SK-N-SH (cell line): Measurements from ENCODE around the gene TPCN2.

Experiments used
- CHD2 ChIP-seq: fragments of 150-350 bp; IDR thresholded peaks from 2 replicates; pipeline ENCODE4 v1.6.1; 2018; ENCODE audit warnings: low read length; ENCODE audit not compliant: partially characterized antibody
- EP300 ChIP-seq, 2 experiments: IDR thresholded peaks; 2 replicates each; pipeline versions ENCODE4 v1.4.0 to v1.6.1; 2012; ENCODE audit warnings: borderline replicate concordance in 1 of 2, low read depth in 1 of 2, low read length in 1 of 2
- EZH2phosphoT487 ChIP-seq: fragments of 200-600 bp; sonication (generic); IDR thresholded peaks from 2 replicates; pipeline ENCODE4 v1.6.1; 2017; ENCODE audit warnings: low read depth, mixed run types, mild to moderate bottlenecking, antibody characterized with exemption, moderate library complexity, borderline replicate concordance
- FOSL2 ChIP-seq: IDR thresholded peaks from 2 replicates; pipeline ENCODE4 v1.4.0; 2012; ENCODE audit warnings: low read depth, mild to moderate bottlenecking, moderate library complexity, borderline replicate concordance
- FOXM1 ChIP-seq: IDR thresholded peaks from 2 replicates; pipeline ENCODE4 v1.4.0; 2012; ENCODE audit warnings: low read depth, mild to moderate bottlenecking
- NRF1 ChIP-seq: IDR thresholded peaks from 2 replicates; pipeline ENCODE4 v1.6.1; 2012; ENCODE audit warnings: low read depth, mild to moderate bottlenecking, low read length
- POLR2AphosphoS5 ChIP-seq: IDR thresholded peaks from 2 replicates; pipeline ENCODE4 v1.6.1; 2012; ENCODE audit warnings: low read depth, low read length
- RAD21 ChIP-seq: IDR thresholded peaks from 2 replicates; pipeline ENCODE4 v1.6.1; 2012; ENCODE audit warnings: mild to moderate bottlenecking, low read length
- SMC3 ChIP-seq: IDR thresholded peaks from 2 replicates; pipeline ENCODE4 v1.6.1; 2012; ENCODE audit warnings: low read depth, low read length, improper control_type of control experiment
- TEAD4 ChIP-seq: IDR thresholded peaks from 2 replicates; pipeline ENCODE4 v1.4.0; 2012; ENCODE audit warnings: mild to moderate bottlenecking, borderline replicate concordance; ENCODE audit not compliant: insufficient read depth
- YY1 ChIP-seq: IDR thresholded peaks from 2 replicates; pipeline ENCODE4 v1.4.0; 2012; ENCODE audit warnings: low read depth, mild to moderate bottlenecking
- TF ChIP-seq, protein P1 (sequence below): fragments of 200-600 bp; sonication (generic); IDR thresholded peaks from 2 replicates; pipeline ENCODE4 v1.6.1; 2017; ENCODE audit warnings: antibody characterized with exemption, mild to moderate bottlenecking, moderate library complexity
- TF ChIP-seq, protein P2 (sequence below): IDR thresholded peaks from 2 replicates; pipeline ENCODE4; 2012

DNA sequence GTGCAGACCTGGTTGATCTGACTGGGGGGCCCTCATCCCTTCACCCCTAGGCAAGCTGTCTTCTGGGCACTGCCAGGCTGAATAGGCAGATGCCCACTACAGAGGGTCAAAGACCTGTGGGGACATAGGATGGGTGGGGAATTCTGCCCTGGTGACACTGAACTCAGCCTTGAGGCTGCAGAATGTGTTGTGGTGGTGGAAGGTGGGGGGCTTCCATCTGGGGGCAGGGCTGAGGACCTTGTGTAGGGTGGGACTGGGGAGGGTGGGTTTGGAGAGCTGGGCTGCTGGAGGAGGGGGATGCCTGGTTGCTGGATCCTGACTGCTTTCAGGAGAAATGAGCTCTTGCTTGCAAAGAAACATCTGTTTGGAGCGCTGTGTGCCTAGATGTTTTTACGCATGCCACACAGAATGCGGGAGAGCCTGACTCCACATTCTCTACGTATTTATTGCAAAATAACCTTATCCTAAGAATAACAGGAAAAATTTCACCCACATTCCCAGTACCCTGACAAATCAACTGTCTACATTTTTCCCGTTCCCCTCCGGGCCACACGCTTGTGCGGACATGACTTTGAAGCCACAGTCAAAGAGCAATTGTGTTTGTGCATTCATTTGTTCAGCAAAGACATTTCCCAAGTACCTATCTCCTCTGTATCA is 125.3 kb downstream of the TPCN2 start:
- TF ChIP-seq POLR2AphosphoS5, result no peak
- no peak for TF ChIP-seq RAD21
- TF ChIP-seq, protein P1, sequence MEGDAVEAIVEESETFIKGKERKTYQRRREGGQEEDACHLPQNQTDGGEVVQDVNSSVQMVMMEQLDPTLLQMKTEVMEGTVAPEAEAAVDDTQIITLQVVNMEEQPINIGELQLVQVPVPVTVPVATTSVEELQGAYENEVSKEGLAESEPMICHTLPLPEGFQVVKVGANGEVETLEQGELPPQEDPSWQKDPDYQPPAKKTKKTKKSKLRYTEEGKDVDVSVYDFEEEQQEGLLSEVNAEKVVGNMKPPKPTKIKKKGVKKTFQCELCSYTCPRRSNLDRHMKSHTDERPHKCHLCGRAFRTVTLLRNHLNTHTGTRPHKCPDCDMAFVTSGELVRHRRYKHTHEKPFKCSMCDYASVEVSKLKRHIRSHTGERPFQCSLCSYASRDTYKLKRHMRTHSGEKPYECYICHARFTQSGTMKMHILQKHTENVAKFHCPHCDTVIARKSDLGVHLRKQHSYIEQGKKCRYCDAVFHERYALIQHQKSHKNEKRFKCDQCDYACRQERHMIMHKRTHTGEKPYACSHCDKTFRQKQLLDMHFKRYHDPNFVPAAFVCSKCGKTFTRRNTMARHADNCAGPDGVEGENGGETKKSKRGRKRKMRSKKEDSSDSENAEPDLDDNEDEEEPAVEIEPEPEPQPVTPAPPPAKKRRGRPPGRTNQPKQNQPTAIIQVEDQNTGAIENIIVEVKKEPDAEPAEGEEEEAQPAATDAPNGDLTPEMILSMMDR, result no peak
- TF ChIP-seq, protein P2, sequence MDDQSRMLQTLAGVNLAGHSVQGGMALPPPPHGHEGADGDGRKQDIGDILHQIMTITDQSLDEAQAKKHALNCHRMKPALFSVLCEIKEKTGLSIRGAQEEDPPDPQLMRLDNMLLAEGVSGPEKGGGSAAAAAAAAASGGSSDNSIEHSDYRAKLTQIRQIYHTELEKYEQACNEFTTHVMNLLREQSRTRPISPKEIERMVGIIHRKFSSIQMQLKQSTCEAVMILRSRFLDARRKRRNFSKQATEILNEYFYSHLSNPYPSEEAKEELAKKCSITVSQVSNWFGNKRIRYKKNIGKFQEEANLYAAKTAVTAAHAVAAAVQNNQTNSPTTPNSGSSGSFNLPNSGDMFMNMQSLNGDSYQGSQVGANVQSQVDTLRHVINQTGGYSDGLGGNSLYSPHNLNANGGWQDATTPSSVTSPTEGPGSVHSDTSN, result no peak
- no peak for TF ChIP-seq FOSL2
- TF ChIP-seq NRF1, result no peak
- TF ChIP-seq EP300 (IDR thresholded peaks at IDR 0.05; ENCODE audit: borderline replicate concordance in 1 of 2, low read depth in 1 of 2, low read length in 1 of 2), result no peak
- no peak for TF ChIP-seq CHD2
- TF ChIP-seq FOXM1, result no peak
- no peak for TF ChIP-seq YY1
- TF ChIP-seq TEAD4, result no peak
- no peak for TF ChIP-seq EZH2phosphoT487
- TF ChIP-seq SMC3, result no peak
